Right hindlimb (tissue), 1 donor: ENCODE results near the gene MGLL.

Experiments
- DNase-seq: peaks from one replicate; pipeline ENCODE4 v3.0.0-alpha.2; 2018

The MGLL gene

GRCh38 chr3:127809611-127810010 is 12.7 kb downstream of the MGLL start:
- DNase-seq: no peak

- no peak for DNase-seq
Measured at GRCh38 chr3:127809211-127809610, 13.1 kb downstream of the MGLL start.

- DNase-seq: no peak
Measured at GRCh38 chr3:127808197-127808596, 14.1 kb downstream of the MGLL start.

GRCh38 chr3:127805026-127805753 is 17.1 kb downstream of the MGLL start:
- DNase-seq: no peak

- DNase-seq: no peak
Measured at GRCh38 chr3:127804141-127804540, 18.2 kb downstream of the MGLL start.

- no peak for DNase-seq
Measured at GRCh38 chr3:127803619-127804018, 18.7 kb downstream of the MGLL start.

- no peak for DNase-seq
Measured at GRCh38 chr3:127802606-127803005, 19.7 kb downstream of the MGLL start.

- DNase-seq: no peak
Measured at GRCh38 chr3:127801731-127802313, 20.5 kb downstream of the MGLL start.

- DNase-seq: no peak
Measured at GRCh38 chr3:127800508-127800907, 21.8 kb downstream of the MGLL start.

- DNase-seq: no peak
Measured at GRCh38 chr3:127799476-127800222, 22.7 kb downstream of the MGLL start.

GRCh38 chr3:127798716-127799115 is 23.6 kb downstream of the MGLL start:
- DNase-seq: no peak

GRCh38 chr3:127796831-127797150 is 25.5 kb downstream of the MGLL start:
- DNase-seq: no peak

- DNase-seq: no peak
Measured at GRCh38 chr3:127796045-127796830, 26.1 kb downstream of the MGLL start.

GRCh38 chr3:127794972-127795371 is 27.3 kb downstream of the MGLL start:
- no peak for DNase-seq

- DNase-seq: no peak
Measured at GRCh38 chr3:127794402-127794801, 27.9 kb downstream of the MGLL start.

GRCh38 chr3:127792541-127793292 is 29.6 kb downstream of the MGLL start:
- DNase-seq: peak; percentile 73

GRCh38 chr3:127791221-127791913 is 30.9 kb downstream of the MGLL start:
- DNase-seq: no peak

- DNase-seq: no peak
Measured at GRCh38 chr3:127790882-127791183, 31.5 kb downstream of the MGLL start.

GRCh38 chr3:127789990-127790881 is 32.1 kb downstream of the MGLL start:
- DNase-seq: no peak

- no peak for DNase-seq
Measured at GRCh38 chr3:127789051-127789450, 33.3 kb downstream of the MGLL start.

GRCh38 chr3:127788451-127788909 is 33.8 kb downstream of the MGLL start:
- DNase-seq: no peak
